ENCODE data around the gene CYFIP1.

DNA sequence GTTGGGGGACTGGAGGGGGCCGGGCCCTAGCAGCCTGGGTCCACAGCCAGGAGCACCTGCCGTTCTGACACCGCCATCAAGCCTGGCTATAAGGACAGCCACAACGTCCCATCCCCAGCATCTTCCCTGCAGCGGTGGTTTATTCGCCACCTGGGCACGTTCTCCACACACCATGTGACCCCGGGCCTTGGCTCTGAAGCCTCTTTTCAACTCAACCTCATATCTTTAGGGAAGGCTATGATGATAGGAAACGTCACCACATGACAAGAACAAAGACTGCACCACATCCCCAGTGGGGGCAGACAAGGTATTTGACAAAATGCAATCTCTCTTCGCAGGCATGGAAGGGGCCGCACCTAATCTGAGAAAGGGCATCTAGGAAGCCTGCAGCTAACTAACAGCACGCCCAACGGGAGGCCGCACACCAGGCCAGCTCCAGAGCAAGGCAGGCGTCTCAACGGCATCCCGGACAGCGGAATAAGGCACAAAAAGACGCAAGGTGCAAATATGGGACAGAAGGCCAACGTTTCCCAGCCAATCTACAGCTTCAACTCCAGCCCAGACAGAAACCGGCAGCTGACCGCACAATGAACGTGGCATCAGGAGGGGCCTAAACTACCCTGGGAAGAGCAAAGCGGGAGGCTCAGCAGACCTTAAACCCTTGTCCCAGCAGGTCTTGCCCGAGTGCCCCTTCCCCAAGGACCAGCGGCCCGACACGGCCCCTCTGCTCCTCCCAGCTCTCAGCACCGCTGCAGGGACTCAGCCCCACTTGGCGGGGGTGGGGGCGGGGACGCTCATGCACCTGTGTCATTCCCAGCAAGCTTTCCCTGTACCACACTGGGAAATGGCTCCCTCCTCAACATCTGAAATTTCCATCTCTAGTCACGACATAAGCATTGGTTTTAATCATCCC is 99.8 kb downstream of the CYFIP1 start:
- TF ChIP-seq BACH1 (tag; IDR thresholded peaks at IDR 0.05) (no peak), RFX5 (IDR thresholded peaks at IDR 0.05; ENCODE audit: low read depth, low read length) (no peak), CREB1 (IDR thresholded peaks at IDR 0.05) (no peak), CREB1 (CRISPR knock-in tag; IDR thresholded peaks at IDR 0.05) (no peak), RAD21 (CRISPR knock-in tag; conservative IDR thresholded peaks at IDR 0.05 in 1 of 2, IDR thresholded peaks at IDR 0.05 in 1 of 2) (no peak), JUND (IDR thresholded peaks at IDR 0.05; ENCODE audit: borderline replicate concordance, low read depth, low read length) (no peak), JUND (tag; IDR thresholded peaks at IDR 0.05; ENCODE audit: borderline replicate concordance, low read depth, low read length) (no peak), POLR2AphosphoS5 (IDR thresholded peaks at IDR 0.05; ENCODE audit: control insufficient read depth, insufficient read depth, low read depth, low read length) (no peak), STAT5A (IDR thresholded peaks at IDR 0.05; ENCODE audit: borderline replicate concordance, low read length) (no peak), RBBP5 (IDR thresholded peaks at IDR 0.05; ENCODE audit: borderline replicate concordance, insufficient read depth, low read length, poor library complexity, severe bottlenecking) (no peak)
- TF ChIP-seq, protein P1, sequence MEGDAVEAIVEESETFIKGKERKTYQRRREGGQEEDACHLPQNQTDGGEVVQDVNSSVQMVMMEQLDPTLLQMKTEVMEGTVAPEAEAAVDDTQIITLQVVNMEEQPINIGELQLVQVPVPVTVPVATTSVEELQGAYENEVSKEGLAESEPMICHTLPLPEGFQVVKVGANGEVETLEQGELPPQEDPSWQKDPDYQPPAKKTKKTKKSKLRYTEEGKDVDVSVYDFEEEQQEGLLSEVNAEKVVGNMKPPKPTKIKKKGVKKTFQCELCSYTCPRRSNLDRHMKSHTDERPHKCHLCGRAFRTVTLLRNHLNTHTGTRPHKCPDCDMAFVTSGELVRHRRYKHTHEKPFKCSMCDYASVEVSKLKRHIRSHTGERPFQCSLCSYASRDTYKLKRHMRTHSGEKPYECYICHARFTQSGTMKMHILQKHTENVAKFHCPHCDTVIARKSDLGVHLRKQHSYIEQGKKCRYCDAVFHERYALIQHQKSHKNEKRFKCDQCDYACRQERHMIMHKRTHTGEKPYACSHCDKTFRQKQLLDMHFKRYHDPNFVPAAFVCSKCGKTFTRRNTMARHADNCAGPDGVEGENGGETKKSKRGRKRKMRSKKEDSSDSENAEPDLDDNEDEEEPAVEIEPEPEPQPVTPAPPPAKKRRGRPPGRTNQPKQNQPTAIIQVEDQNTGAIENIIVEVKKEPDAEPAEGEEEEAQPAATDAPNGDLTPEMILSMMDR (IDR thresholded peaks at IDR 0.05 in 2 of 3, conservative IDR thresholded peaks at IDR 0.05 in 1 of 3; ENCODE audit: insufficient read depth in 2 of 3, low read depth in 1 of 3, low read length in 3 of 3) = no peak
- TF ChIP-seq, protein P2, sequence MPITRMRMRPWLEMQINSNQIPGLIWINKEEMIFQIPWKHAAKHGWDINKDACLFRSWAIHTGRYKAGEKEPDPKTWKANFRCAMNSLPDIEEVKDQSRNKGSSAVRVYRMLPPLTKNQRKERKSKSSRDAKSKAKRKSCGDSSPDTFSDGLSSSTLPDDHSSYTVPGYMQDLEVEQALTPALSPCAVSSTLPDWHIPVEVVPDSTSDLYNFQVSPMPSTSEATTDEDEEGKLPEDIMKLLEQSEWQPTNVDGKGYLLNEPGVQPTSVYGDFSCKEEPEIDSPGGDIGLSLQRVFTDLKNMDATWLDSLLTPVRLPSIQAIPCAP (CRISPR knock-in tag; IDR thresholded peaks at IDR 0.05; ENCODE audit: borderline replicate concordance) = no peak
- TF ChIP-seq, protein P3, sequence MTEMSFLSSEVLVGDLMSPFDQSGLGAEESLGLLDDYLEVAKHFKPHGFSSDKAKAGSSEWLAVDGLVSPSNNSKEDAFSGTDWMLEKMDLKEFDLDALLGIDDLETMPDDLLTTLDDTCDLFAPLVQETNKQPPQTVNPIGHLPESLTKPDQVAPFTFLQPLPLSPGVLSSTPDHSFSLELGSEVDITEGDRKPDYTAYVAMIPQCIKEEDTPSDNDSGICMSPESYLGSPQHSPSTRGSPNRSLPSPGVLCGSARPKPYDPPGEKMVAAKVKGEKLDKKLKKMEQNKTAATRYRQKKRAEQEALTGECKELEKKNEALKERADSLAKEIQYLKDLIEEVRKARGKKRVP (CRISPR knock-in tag; IDR thresholded peaks at IDR 0.05) = no peak

Measured in K562 (cell line).